GM18498 (cell line): ENCODE results near the gene RNF123.
A peak's percentile ranks its signal among the peaks of the same experiment; 100 is the strongest.

Experiments
- ATAC-seq: cut with Tn5 transposase; IDR thresholded peaks from one replicate; pipeline ENCODE4 v1.9.1; 2021; ENCODE audit warnings: mild to moderate bottlenecking, moderate library complexity; ENCODE audit not compliant: unreplicated experiment

Gene RNF123

DNA sequence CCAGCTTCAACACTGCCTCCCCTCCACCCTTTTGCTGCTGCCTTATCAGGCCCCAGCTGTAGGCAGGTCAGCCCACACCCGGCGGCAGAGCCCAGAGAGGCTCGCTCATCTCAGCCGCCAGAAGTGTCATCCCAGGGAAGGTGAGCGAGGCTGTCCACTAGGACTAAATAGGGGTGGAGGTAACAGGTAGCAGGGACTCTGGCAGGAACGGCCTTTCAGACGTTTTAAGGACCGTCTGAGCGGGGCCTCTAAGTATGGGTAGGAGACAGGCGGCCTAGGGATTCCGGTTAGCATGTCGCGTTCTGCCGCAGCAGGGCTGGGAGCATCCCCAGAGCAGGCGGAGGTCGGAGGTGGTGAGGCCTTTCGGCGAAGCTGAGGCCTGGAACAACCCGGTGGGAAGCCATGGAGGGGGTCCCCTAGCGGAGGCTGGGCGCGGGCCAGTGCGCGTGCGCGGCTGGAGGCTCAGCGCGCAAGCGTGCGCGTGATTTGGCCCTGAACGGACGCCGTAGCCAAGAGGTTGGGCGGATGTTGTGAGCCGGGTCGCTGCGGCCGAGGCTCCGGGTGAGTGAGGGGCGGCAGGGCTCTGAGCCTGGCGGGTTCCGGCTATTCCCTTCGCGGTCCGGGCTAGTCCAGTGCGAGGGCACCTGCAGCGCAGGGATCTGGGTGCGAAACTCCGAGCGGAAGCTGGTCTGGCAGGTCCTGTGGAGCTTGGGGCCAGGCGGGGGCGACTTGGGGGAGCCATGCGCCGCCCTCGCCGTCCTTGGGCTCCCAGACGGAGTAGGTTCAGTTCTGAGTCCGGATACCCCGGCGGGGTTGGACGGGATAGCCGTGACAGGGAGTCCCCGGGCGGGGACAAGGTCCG lies at the start of gene RNF123, which contains the start of gene MST1:
RNF123 (plus strand) TSS at position 512 of the 862 bp plus-strand sequence. CDS start 1,609 bp downstream, outside the sequence.
MST1 (minus strand) TSS at position 429 of the 862 bp plus-strand sequence. CDS start 783 bp downstream, outside the sequence.
- peak; percentile 55 for ATAC-seq

DNA sequence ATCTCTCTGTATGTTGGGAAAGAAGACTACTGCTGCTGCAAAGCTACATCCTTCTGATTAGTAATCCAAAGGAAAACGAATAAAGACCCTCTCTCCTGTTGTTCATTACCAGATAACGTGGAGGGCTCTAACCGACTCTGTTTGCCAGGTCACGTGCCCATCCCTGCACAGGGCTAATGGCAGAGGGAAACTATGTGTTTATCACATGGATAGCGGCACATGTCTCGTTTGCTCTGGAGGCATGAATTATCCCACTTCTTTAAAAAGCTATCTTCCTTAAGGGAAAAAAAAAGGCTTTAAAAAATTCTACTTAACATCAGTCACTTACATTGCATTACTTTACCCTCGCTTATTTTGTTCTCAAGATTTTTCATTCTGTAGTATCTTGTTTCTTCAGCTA lies 48.1 kb upstream of the RNF123 start:
- ATAC-seq = no peak

DNA sequence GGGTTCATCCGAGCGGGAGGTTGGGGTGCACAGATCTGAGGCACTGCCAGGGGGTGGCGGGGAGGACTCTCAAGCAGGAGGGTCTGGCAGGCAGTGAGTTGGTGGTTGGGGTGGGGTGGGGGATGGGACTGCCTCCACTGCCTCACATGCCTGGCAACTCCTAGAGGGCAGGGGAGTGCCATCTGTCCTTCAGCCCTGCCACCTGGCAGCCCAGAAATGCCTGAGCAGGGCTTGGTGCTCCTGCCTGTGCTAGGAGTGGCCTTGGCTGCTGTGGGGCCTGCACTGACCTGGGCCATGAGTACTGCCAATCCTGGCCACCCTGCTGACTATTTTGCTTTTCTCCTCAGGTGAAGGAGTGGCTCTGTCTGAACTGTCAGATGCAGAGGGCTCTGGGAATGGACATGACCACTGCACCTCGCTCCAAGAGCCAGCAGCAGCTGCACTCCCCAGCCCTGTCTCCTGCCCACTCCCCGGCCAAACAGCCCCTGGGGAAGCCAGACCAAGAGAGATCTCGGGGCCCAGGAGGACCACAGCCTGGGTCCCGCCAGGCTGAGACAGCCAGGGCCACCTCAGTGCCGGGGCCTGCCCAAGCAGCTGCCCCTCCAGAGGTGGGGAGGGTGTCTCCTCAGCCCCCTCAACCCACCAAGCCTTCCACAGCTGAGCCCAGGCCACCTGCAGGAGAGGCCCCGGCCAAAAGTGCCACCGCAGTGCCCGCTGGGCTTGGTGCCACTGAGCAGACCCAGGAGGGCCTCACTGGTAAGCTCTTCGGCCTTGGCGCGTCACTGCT lies 47.2 kb upstream of the RNF123 start:
- no peak for ATAC-seq

DNA sequence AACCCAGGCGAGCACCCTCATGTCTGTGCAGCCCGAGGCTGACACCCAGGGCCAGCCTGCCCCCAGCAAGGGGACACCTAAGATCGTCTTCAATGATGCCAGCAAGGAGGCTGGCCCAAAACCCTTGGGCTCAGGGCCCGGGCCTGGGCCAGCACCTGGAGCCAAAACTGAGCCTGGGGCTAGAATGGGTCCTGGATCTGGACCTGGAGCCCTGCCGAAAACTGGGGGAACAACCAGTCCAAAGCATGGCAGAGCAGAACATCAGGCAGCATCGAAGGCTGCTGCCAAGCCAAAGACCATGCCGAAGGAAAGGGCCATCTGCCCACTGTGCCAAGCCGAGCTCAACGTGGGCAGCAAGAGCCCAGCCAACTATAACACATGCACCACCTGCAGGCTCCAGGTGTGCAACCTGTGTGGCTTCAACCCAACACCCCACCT lies 46.6 kb upstream of the RNF123 start:
- no peak for ATAC-seq

DNA sequence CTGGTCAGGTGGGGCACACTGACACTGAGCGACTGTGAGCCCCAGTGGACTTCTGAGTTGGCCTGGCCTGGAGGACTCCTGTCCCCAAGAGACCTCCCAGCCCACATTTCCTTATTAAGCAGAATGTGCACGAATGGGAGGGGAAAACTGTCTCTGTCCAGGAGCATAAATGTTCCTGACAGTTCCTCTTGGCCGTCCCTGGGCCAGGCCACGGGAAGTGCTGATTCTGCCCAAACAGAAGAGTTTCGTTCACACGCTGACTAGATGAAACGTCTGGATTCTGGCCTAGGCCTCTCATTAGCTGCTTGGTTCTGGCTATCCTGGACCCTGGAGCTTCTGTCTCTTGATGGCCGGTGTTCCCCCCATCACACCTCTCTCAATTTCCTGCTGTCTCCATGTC lies 44.7 kb upstream of the RNF123 start:
- no peak for ATAC-seq

DNA sequence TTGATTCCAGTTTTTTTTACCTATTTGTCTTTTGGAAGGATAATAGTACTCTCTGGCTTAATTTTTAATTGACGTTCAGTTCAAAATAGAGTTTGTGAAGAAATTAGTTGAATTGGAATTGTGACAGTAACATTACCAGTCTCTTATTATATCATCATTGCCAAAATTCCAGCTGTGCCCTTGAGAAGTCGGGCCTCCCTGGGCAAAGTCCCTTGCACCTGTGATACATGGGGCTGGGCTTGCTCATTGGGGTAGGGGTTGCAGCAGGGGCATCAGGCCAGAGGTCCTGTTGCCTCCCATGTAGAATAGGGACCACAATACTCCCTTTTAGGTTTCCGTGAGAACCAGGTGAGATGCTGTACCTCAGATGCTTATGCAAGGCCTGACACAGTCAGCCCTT lies 43.1 kb upstream of the RNF123 start:
- no peak for ATAC-seq

DNA sequence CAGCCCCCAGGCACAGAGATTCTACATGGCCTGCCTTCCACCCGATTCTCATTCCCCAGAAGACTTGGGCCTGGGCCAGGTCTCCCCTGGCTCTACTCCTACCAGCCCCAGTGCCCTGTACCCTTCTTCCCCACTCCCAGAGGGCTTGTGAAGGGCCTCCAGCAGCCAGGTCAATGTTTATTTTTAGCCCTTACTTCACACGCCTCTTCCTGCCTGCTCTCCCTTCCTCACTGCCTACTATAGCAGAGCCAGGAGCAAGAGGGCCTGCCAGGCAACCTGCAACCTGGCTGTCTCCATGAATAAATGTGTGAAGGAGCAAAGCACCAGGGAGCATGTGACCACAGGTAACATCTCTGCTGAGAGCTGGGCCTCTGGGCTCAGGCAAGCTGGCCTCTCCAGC lies 41.6 kb upstream of the RNF123 start:
- no peak for ATAC-seq

GRCh38 chr3:49648354-49649019 lies 40.9 kb upstream of the RNF123 start:
- ATAC-seq = no peak

- no peak for ATAC-seq
Observed at GRCh38 chr3:49649576-49649975, 39.8 kb upstream of the RNF123 start.

DNA sequence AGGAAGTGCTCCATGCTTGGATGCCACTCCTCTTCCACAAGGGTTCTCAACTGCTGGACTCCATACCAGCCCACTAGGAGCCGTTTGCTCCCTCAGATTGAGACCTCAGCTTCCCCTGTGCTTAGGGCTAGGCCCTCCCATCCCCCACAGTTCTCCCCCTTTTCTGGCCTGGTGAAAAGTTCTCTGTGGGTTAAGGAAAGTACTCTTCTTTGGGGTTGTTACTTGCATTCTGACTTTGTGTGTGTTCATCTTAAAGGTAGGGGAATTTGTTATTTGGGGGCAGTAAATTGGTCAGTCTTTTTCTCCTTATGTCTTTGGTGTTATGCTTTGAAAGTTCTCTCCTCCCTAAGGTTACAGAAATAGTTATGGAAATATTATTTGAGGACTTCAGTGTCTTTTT lies 39.2 kb upstream of the RNF123 start:
- ATAC-seq = no peak

DNA sequence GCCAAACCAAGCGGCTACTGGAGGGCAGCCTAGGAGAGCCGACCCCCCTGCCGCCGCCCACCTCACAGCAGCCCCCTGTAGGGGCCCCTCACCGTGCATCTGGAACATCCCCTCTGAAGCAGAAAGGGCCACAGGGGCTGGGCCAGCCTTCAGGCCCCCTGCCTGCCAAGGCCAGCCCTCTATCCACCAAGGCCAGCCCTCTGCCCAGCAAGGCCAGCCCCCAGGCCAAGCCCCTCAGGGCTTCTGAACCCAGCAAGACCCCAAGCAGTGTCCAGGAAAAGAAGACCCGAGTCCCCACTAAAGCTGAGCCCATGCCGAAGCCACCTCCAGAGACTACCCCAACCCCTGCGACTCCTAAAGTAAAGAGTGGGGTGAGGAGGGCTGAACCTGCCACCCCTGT lies 38.7 kb upstream of the RNF123 start:
- ATAC-seq = no peak

GRCh38 chr3:49652218-49652902 lies 37.0 kb upstream of the RNF123 start:
- no peak for ATAC-seq

DNA sequence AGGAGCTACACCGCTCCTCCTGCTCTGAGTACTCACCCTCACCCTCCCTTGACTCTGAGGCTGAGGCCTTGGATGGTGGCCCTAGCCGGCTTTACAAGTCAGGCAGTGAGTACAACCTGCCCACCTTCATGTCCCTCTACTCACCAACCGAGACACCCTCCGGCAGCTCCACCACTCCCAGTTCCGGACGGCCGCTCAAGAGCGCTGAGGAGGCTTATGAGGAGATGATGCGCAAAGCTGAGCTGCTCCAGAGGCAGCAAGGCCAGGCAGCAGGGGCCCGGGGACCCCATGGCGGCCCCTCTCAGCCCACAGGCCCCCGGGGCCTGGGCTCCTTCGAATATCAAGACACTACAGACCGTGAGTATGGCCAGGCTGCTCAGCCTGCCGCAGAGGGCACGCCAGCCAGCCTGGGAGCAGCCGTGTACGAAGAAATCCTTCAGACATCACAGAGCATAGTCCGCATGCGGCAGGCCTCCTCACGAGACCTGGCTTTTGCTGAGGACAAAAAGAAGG lies 36.4 kb upstream of the RNF123 start:
- no peak for ATAC-seq

DNA sequence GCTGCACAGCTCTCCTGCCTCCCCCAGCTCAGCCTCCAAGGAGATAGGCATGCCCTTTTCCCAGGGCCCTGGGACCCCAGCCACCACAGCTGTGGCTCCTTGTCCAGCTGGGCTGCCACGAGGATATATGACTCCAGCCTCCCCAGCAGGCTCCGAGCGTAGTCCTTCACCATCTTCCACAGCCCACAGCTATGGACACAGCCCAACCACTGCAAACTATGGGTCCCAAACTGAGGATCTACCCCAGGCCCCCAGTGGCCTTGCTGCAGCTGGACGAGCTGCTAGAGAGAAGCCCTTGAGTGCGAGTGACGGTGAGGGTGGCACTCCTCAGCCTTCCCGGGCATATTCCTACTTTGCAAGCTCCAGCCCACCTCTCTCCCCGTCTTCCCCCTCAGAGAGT lies 35.7 kb upstream of the RNF123 start:
- no peak for ATAC-seq

- no peak for ATAC-seq
Observed at GRCh38 chr3:49654176-49654825, 35.1 kb upstream of the RNF123 start.

- ATAC-seq = no peak
Observed at GRCh38 chr3:49654955-49655556, 34.3 kb upstream of the RNF123 start.

GRCh38 chr3:49655731-49656285 lies 33.5 kb upstream of the RNF123 start:
- ATAC-seq = no peak

- no peak for ATAC-seq
Observed at GRCh38 chr3:49656541-49657112, 32.7 kb upstream of the RNF123 start.
